Natural killer cell (primary cell): ENCODE results near the gene ETV6. TPM values are rescaled to one million over a fixed set of nuclear protein-coding genes. Genes with fewer than 3 reads are reported as not detected.

ENCODE experiments used
- ATAC-seq, 3 donors: fragments of 150-1000 bp in 2 of 3; fragments of 200-7000 bp in 1 of 3; cut with Tn5 transposase; 1 replicate in 1 of 3; 2 replicates in 2 of 3; pipeline ENCODE4 v1.10.0; 2021; ENCODE audit warnings: mild to moderate bottlenecking in 2 of 3, moderate library complexity in 2 of 3
- DNase-seq, 2 donors: peaks; one replicate each; pipeline versions ENCODE4 v3.0.0 to v3.0.0-alpha.2; 2013 to 2021; ENCODE audit warnings: mixed read lengths in 1 of 2
- H3K27ac ChIP-seq: one replicate; pipeline ENCODE4 v1.5.1; 2013; ENCODE audit warnings: mild to moderate bottlenecking, low read length
- H3K27me3 ChIP-seq: one replicate; pipeline ENCODE4 v1.6.1; 2013; ENCODE audit warnings: low read length; ENCODE audit not compliant: control insufficient read depth, insufficient read depth
- H3K36me3 ChIP-seq: one replicate; pipeline ENCODE4 v1.6.1; 2013; ENCODE audit warnings: low read length; ENCODE audit not compliant: control insufficient read depth, insufficient read depth
- H3K4me1 ChIP-seq: one replicate; pipeline ENCODE4 v1.6.1; 2013; ENCODE audit warnings: low read length; ENCODE audit not compliant: control insufficient read depth, insufficient read depth
- H3K4me3 ChIP-seq: one replicate; pipeline ENCODE4 v1.5.1; 2013; ENCODE audit warnings: low read length
- H3K9me3 ChIP-seq: one replicate; pipeline ENCODE4 v1.6.1; 2013; ENCODE audit warnings: low read length; ENCODE audit not compliant: control insufficient read depth, insufficient read depth
- H3K27ac Mint-ChIP-seq, 2 donors: one replicate each; pipeline ENCODE4 v1.8.0; 2022; ENCODE audit warnings: mild to moderate bottlenecking in 2 of 2, mixed read lengths in 2 of 2, moderate library complexity in 1 of 2
- H3K27me3 Mint-ChIP-seq, 2 donors: one replicate each; pipeline ENCODE4 v1.8.0; 2022; ENCODE audit warnings: low read depth in 2 of 2, mixed read lengths in 2 of 2
- H3K36me3 Mint-ChIP-seq: one replicate; pipeline ENCODE4 v1.8.0; 2022; ENCODE audit warnings: mixed read lengths
- H3K4me1 Mint-ChIP-seq, 2 donors: one replicate each; pipeline ENCODE4 v1.8.0; 2022; ENCODE audit warnings: mixed read lengths in 2 of 2
- H3K4me3 Mint-ChIP-seq: one replicate; pipeline ENCODE4 v1.8.0; 2022; ENCODE audit warnings: mild to moderate bottlenecking, moderate library complexity, mixed read lengths
- H3K9me3 Mint-ChIP-seq, 2 donors: one replicate each; pipeline ENCODE4 v1.8.0; 2022; ENCODE audit warnings: mixed read lengths in 2 of 2
- CTCF ChIP-seq: fragments of 200-600 bp; IDR thresholded peaks from one replicate; pipeline ENCODE4 v1.8.0; 2022; ENCODE audit warnings: antibody characterized with exemption
- WGBS: methylation state at CpG from one replicate; pipeline ENCODE4 v1.1.7; 2013; ENCODE audit warnings: missing lambda C conversion rate; ENCODE audit not compliant: insufficient coverage; 5-methylcytosine and 5-hydroxymethylcytosine counted together
- intact Hi-C: fragments of 100-400 bp; cut with micrococcal nuclease; formaldehyde crosslinking; loops from one replicate; pipeline ENCODE4 v1.14.2; 2022
- total RNA-seq, 4 donors: library from RNA; stranded (reverse); fragments of 120-200 nt in 1 of 4; gene quantifications; one replicate each; pipeline versions ENCODE4 v1.2.3 to v1.2.4, GENCODE V29; 2013 to 2022

Gene ETV6
- total RNA-seq, 3 donors from 2014 or later (not counting 1 experiment from before 2014, with no cell fraction given) = 38.9 to 49.5 (median 40.6) TPM

GRCh38 chr12:11712491-11712890 lies 63.0 kb downstream of the ETV6 start:
- no peaks in the 10 kb centered on the region for H3K36me3 ChIP-seq
- no peaks in the 10 kb centered on the region for H3K9me3 Mint-ChIP-seq
- ATAC-seq (no peak), DNase-seq (no peak)
- H3K4me3 Mint-ChIP-seq = no peak overlapping the region
- intact Hi-C loops = no loop called here
- 97% methylated on average over 6 of the region's 6 CpGs for WGBS
- no peaks in the 10 kb centered on the region for H3K36me3 Mint-ChIP-seq
- no peaks in the 10 kb centered on the region for H3K27me3 Mint-ChIP-seq
- H3K27me3 ChIP-seq = no peaks in the 10 kb centered on the region
- no peak for TF ChIP-seq CTCF
- no peak overlapping the region for H3K27ac ChIP-seq
- H3K27ac Mint-ChIP-seq = no peak overlapping the region
- H3K9me3 ChIP-seq = no peaks in the 10 kb centered on the region
- no peaks in the 10 kb centered on the region for H3K4me1 ChIP-seq
- H3K4me3 ChIP-seq = no peak overlapping the region
- peaks cover 34 to 54% of the 10 kb centered on the region in 2 donors for H3K4me1 Mint-ChIP-seq

GRCh38 chr12:11713202-11713601 lies 63.7 kb downstream of the ETV6 start:
- intact Hi-C loops = no loop called here
- DNase-seq (no peak), ATAC-seq (no peak)
- Histone ChIP-seq H3K27ac (no peak overlapping the region), H3K27me3 (no peaks in the 10 kb centered on the region), H3K4me3 (no peak overlapping the region), H3K36me3 (no peaks in the 10 kb centered on the region), H3K9me3 (no peaks in the 10 kb centered on the region), H3K4me1 (no peaks in the 10 kb centered on the region)
- Mint-ChIP-seq H3K27ac (no peak overlapping the region), H3K36me3 (no peaks in the 10 kb centered on the region), H3K4me3 (no peak overlapping the region), H3K27me3 (no peaks in the 10 kb centered on the region), H3K9me3 (no peaks in the 10 kb centered on the region), H3K4me1 (peaks cover 36 to 60% of the 10 kb centered on the region in 2 donors)
- WGBS = 95% methylated on average over 4 of the region's 4 CpGs
- no peak for TF ChIP-seq CTCF

GRCh38 chr12:11714626-11715025 lies 65.2 kb downstream of the ETV6 start:
- no peaks in the 10 kb centered on the region for H3K27me3 ChIP-seq
- Mint-ChIP-seq H3K27ac (no peak overlapping the region), H3K27me3 (no peaks in the 10 kb centered on the region), H3K4me1 (peaks cover 40 to 63% of the 10 kb centered on the region in 2 donors), H3K36me3 (no peaks in the 10 kb centered on the region), H3K4me3 (no peak overlapping the region), H3K9me3 (no peaks in the 10 kb centered on the region)
- H3K27ac ChIP-seq = no peak overlapping the region
- ATAC-seq (no peak), DNase-seq (no peak)
- no peaks in the 10 kb centered on the region for H3K9me3 ChIP-seq
- 94% methylated on average over 5 of the region's 5 CpGs for WGBS
- no peaks in the 10 kb centered on the region for H3K36me3 ChIP-seq
- H3K4me3 ChIP-seq = no peak overlapping the region
- H3K4me1 ChIP-seq = peaks cover 2% of the 10 kb centered on the region
- TF ChIP-seq CTCF = no peak
- intact Hi-C loops = no loop called here

GRCh38 chr12:11715621-11716020 lies 66.1 kb downstream of the ETV6 start:
- Mint-ChIP-seq H3K36me3 (no peaks in the 10 kb centered on the region), H3K9me3 (no peaks in the 10 kb centered on the region), H3K27me3 (no peaks in the 10 kb centered on the region), H3K4me1 (peaks cover 38 to 59% of the 10 kb centered on the region in 2 donors), H3K4me3 (no peak overlapping the region), H3K27ac (no peak overlapping the region)
- Histone ChIP-seq H3K9me3 (no peaks in the 10 kb centered on the region), H3K36me3 (no peaks in the 10 kb centered on the region), H3K27me3 (no peaks in the 10 kb centered on the region), H3K27ac (no peak overlapping the region), H3K4me3 (no peak overlapping the region), H3K4me1 (peaks cover 6% of the 10 kb centered on the region)
- no peak for TF ChIP-seq CTCF
- 96% methylated on average over 4 of the region's 4 CpGs for whole genome bisulfite sequencing
- no peak for DNase-seq
- ATAC-seq = no peak
- intact Hi-C loops = no loop called here
